GM19099 (cell line): Measurements from ENCODE around the gene NAA30.

Experiments used
- POLR2A ChIP-seq: IDR thresholded peaks from 3 replicates; pipeline ENCODE4 v1.6.1; 2011; ENCODE audit warnings: low read depth; ENCODE audit not compliant: insufficient read length; ENCODE audit errors: extremely low read depth

NAA30 gene

GRCh38 chr14:57420986-57421385, 30.6 kb downstream of the NAA30 start:
- no peak for TF ChIP-seq POLR2A

- TF ChIP-seq POLR2A, result no peak
These were observed 45.5 kb downstream of the NAA30 start for GRCh38 chr14:57435923-57436322.

- TF ChIP-seq POLR2A, result no peak
These were observed 71.5 kb downstream of the NAA30 start for GRCh38 chr14:57461777-57462320.

- TF ChIP-seq POLR2A, result no peak
These were observed 72.2 kb downstream of the NAA30 start for GRCh38 chr14:57462551-57462950.

- TF ChIP-seq POLR2A, result no peak
These were observed 73.8 kb downstream of the NAA30 start for GRCh38 chr14:57464008-57464730.
